ENCODE results near the gene CRYBG1.

- TF ChIP-seq EZH2 (IDR thresholded peaks at IDR 0.05; ENCODE audit: borderline replicate concordance, insufficient read depth, low read length, poor library complexity, severe bottlenecking) (no peak), CTCF (IDR thresholded peaks at IDR 0.05; ENCODE audit: poor library complexity, severe bottlenecking) (no peak), RAD21 (conservative IDR thresholded peaks at IDR 0.05) (no peak), REST (IDR thresholded peaks at IDR 0.05; ENCODE audit: borderline replicate concordance) (no peak)
These were observed 9.2 kb downstream of the CRYBG1 start for GRCh38 chr6:106369739-106370138.
